Measurements from ENCODE around the gene PKD1L1.
"Not testable (repeated sequence)": the region's sequence is repeated elsewhere in the genome, so short reads cannot be mapped to it uniquely, and the experiment has no call there.

Gene PKD1L1

GRCh38 chr7:47938574-47939165 is 9.6 kb downstream of the PKD1L1 start:
- DNase-seq (ENCODE audit: low read depth in 2 of 2): no peak

- DNase-seq (ENCODE audit: low read depth in 2 of 2): no peak
These were observed 10.3 kb downstream of the PKD1L1 start for GRCh38 chr7:47937711-47938573.

- no peak for DNase-seq (ENCODE audit: low read depth in 2 of 2)
These were observed 11.1 kb downstream of the PKD1L1 start for GRCh38 chr7:47937065-47937687.

- DNase-seq (ENCODE audit: low read depth in 2 of 2): no peak
These were observed 11.9 kb downstream of the PKD1L1 start for GRCh38 chr7:47936323-47936722.

- DNase-seq (ENCODE audit: low read depth in 2 of 2): no peak
These were observed 12.9 kb downstream of the PKD1L1 start for GRCh38 chr7:47935336-47935735.

GRCh38 chr7:47934831-47935230 is 13.4 kb downstream of the PKD1L1 start:
- DNase-seq (ENCODE audit: low read depth in 2 of 2): no peak

GRCh38 chr7:47933215-47933614 is 15.1 kb downstream of the PKD1L1 start:
- no peak for DNase-seq (ENCODE audit: low read depth in 2 of 2)

- DNase-seq (ENCODE audit: low read depth in 2 of 2): no peak
These were observed 15.7 kb downstream of the PKD1L1 start for GRCh38 chr7:47932466-47933037.

GRCh38 chr7:47932016-47932415 is 16.2 kb downstream of the PKD1L1 start:
- no peak for DNase-seq (ENCODE audit: low read depth in 2 of 2)

GRCh38 chr7:47931005-47932004 is 17.0 kb downstream of the PKD1L1 start:
- no peak for DNase-seq (ENCODE audit: low read depth in 2 of 2)

GRCh38 chr7:47924266-47924665 is 24.0 kb downstream of the PKD1L1 start:
- DNase-seq (ENCODE audit: low read depth in 2 of 2): no peak

GRCh38 chr7:47923081-47923875 is 25.0 kb downstream of the PKD1L1 start:
- not testable (repeated sequence) for DNase-seq (ENCODE audit: low read depth in 2 of 2)

- not testable (repeated sequence) for DNase-seq (ENCODE audit: low read depth in 2 of 2)
These were observed 31.8 kb downstream of the PKD1L1 start for GRCh38 chr7:47916514-47916913.

GRCh38 chr7:47915616-47915976 is 32.7 kb downstream of the PKD1L1 start:
- no peak for DNase-seq (ENCODE audit: low read depth in 2 of 2)

- DNase-seq (ENCODE audit: low read depth in 2 of 2): no peak
These were observed 33.3 kb downstream of the PKD1L1 start for GRCh38 chr7:47914717-47915615.

GRCh38 chr7:47912332-47912731 is 35.9 kb downstream of the PKD1L1 start:
- DNase-seq (ENCODE audit: low read depth in 2 of 2): no peak

- DNase-seq (ENCODE audit: low read depth in 2 of 2): no peak
These were observed 39.5 kb downstream of the PKD1L1 start for GRCh38 chr7:47908720-47909119.

- DNase-seq (ENCODE audit: low read depth in 2 of 2): no peak
These were observed 40.2 kb downstream of the PKD1L1 start for GRCh38 chr7:47907981-47908616.

GRCh38 chr7:47906883-47907282 is 41.4 kb downstream of the PKD1L1 start:
- no peak for DNase-seq (ENCODE audit: low read depth in 2 of 2)

Data from stimulated activated CD8-positive, alpha-beta memory T cell treated with anti-CD3 and anti-CD28 coated beads, Interleukin-2, amount 100 ng/mL, for 1 hour (primary cell).